Spleen (tissue), 11 donors: ENCODE measurements around the gene MRGPRD. TPM values are rescaled to one million over a fixed set of nuclear protein-coding genes. Genes with fewer than 3 reads are reported as not detected.

Experiments used
- DNase-seq: peaks from one replicate; pipeline ENCODE4 v3.0.0-alpha.2; 2020
- H3K27ac ChIP-seq, 8 donors: fragments of 200-600 bp; sonication (generic) in 7 of 8; 1 replicate in 4 of 8; 2 replicates in 4 of 8; pipeline versions ENCODE4 v1.5.0 to v1.8.0; 2016 to 2021; ENCODE audit warnings: inconsistent platforms in 4 of 8, mild to moderate bottlenecking in 4 of 8, moderate library complexity in 1 of 8
- H3K27me3 ChIP-seq, 7 donors: fragments of 200-600 bp; sonication (generic) in 6 of 7; replicated peaks in 1 of 7; 1 replicate in 4 of 7; 2 replicates in 3 of 7; pipeline versions ENCODE4 v1.5.0 to v1.8.0; 2016 to 2021; ENCODE audit warnings: inconsistent platforms in 3 of 7, mild to moderate bottlenecking in 1 of 7
- H3K36me3 ChIP-seq, 6 donors: fragments of 200-600 bp; sonication (generic) in 5 of 6; 1 replicate in 4 of 6; 2 replicates in 2 of 6; pipeline versions ENCODE4 v1.5.0 to v1.8.0; 2016 to 2021; ENCODE audit warnings: inconsistent platforms in 2 of 6
- H3K4me1 ChIP-seq, 6 donors: fragments of 200-600 bp; sonication (generic) in 5 of 6; 1 replicate in 3 of 6; 2 replicates in 3 of 6; pipeline versions ENCODE4 v1.5.0 to v1.8.0; 2016 to 2021; ENCODE audit warnings: inconsistent platforms in 3 of 6
- H3K4me3 ChIP-seq, 8 donors: fragments of 200-600 bp; sonication (generic) in 7 of 8; 1 replicate in 4 of 8; 2 replicates in 4 of 8; pipeline versions ENCODE4 v1.5.0 to v1.8.0; 2016 to 2021; ENCODE audit warnings: inconsistent platforms in 4 of 8, mild to moderate bottlenecking in 4 of 8, moderate library complexity in 2 of 8
- H3K9me3 ChIP-seq, 8 donors: fragments of 200-600 bp; sonication (generic) in 7 of 8; 1 replicate in 4 of 8; 2 replicates in 4 of 8; pipeline versions ENCODE4 v1.5.0 to v1.8.0; 2016 to 2021; ENCODE audit warnings: inconsistent platforms in 4 of 8
- POLR2A ChIP-seq, 3 donors: fragments of 450-650 bp; IDR thresholded peaks; one replicate each; pipeline ENCODE4 v1.5.1; 2017; ENCODE audit warnings: antibody characterized with exemption in 3 of 3, mild to moderate bottlenecking in 1 of 3
- POLR2AphosphoS5 ChIP-seq, 3 donors: sonication (generic); formaldehyde crosslinking; IDR thresholded peaks; one replicate each; pipeline ENCODE4 v1.5.1; 2017; ENCODE audit warnings: antibody characterized with exemption in 3 of 3
- WGBS, 5 donors: extraction: QIAGEN DNeasy Blood & Tissue Kit in 3 of 5; methylation state at CpG; one replicate each; pipeline versions ENCODE4 v1.1.5 to v1.1.7; 2013 to 2018; 5-methylcytosine and 5-hydroxymethylcytosine counted together
- intact Hi-C: fragments of 100-400 bp; cut with DNase I; formaldehyde crosslinking; loops from one replicate; pipeline ENCODE4 v1.15.0; 2023; ENCODE audit warnings: low total_unique reads
- polyA plus RNA-seq, 3 donors: library from polyadenylated mRNA; stranded (reverse); fragments of 200-250 nt; gene quantifications; one replicate each; pipeline ENCODE4 v1.2.1, GENCODE V29; 2013
- total RNA-seq, 7 donors: library from RNA; depleted of rRNA in 3 of 7; stranded (reverse); fragments of >200 nt in 3 of 7; fragmentation: NEBNext Ultra II Directional in 4 of 7; extraction: Animal tissue kit (Norgen Biotek cat#: 25700) in 4 of 7; gene quantifications; one replicate each; pipeline versions ENCODE4 v1.1.0 to v1.2.1, GENCODE V29; 2016 to 2021
- TF ChIP-seq, protein P1 (sequence below), 11 experiments: fragments of 200-600 bp in 7 of 11; fragments of 450-650 bp in 4 of 11; sonication (generic) in 4 of 11; IDR thresholded peaks in 8 of 11; conservative IDR thresholded peaks in 3 of 11; 1 replicate in 7 of 11; 2 replicates in 4 of 11; pipeline versions ENCODE4 v1.4.0 to v1.8.0; 2016 to 2021; ENCODE audit warnings: antibody characterized with exemption in 11 of 11, inconsistent platforms in 4 of 11, mild to moderate bottlenecking in 1 of 11
- donor health status: healthy with polysubstance abuse.
- donor health status: DM: no; HTN: no; CAD: no; lungs with moderate emphysema.
- donor health status: DM: no; HTN: no; CAD: no.
- donor health status: Bipolar disorder and iron deficiency.
- donor health status: healthy.
- donor health status: DM: no; HTN: no; CAD: no.
- donor health status: DM: yes; HTN: yes; CAD: no.

Gene MRGPRD
- total and polyA plus RNA-seq, 10 donors, result not detected

DNA sequence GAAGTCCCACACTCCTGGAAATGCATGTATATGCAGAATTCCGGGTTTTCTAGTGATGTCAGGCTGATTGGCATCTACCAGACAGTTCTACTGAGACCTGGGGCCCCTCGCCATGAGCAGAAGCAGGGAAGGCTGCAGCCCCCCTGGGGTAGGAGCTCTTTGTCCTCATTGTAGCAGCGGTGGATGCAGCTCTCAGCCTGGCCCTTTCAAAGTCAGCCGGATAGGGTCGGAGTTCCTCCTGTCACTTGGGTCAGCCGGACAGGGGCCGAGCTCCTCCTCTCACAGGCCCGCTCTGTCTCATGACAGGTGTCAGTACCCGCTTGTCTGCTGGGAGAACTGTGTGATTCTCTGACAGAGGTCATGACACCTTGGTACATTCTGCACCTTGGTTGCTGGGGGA, 30.0 kb downstream of the MRGPRD start:
- intact Hi-C loops, result no loop called here
- 70 to 89% (median 84%) methylated on average over 3 to 9 of the region's 9 CpGs for WGBS, 5 donors
- no peaks in the 10 kb centered on the region for H3K36me3 ChIP-seq
- no peaks in the 10 kb centered on the region for H3K9me3 ChIP-seq
- H3K27me3 ChIP-seq, result peaks cover 0 to 43% (median 0%) of the 10 kb centered on the region in 7 donors
- H3K4me3 ChIP-seq, result no peak overlapping the region
- TF ChIP-seq POLR2AphosphoS5 (IDR thresholded peaks at IDR 0.05) (no peak), POLR2A (IDR thresholded peaks at IDR 0.05) (no peak)
- TF ChIP-seq, protein P1, sequence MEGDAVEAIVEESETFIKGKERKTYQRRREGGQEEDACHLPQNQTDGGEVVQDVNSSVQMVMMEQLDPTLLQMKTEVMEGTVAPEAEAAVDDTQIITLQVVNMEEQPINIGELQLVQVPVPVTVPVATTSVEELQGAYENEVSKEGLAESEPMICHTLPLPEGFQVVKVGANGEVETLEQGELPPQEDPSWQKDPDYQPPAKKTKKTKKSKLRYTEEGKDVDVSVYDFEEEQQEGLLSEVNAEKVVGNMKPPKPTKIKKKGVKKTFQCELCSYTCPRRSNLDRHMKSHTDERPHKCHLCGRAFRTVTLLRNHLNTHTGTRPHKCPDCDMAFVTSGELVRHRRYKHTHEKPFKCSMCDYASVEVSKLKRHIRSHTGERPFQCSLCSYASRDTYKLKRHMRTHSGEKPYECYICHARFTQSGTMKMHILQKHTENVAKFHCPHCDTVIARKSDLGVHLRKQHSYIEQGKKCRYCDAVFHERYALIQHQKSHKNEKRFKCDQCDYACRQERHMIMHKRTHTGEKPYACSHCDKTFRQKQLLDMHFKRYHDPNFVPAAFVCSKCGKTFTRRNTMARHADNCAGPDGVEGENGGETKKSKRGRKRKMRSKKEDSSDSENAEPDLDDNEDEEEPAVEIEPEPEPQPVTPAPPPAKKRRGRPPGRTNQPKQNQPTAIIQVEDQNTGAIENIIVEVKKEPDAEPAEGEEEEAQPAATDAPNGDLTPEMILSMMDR (IDR thresholded peaks at IDR 0.05 in 8 of 11, conservative IDR thresholded peaks at IDR 0.05 in 3 of 11), result no peak
- peaks cover 4 to 12% (median 10%) of the 10 kb centered on the region in 6 donors for H3K4me1 ChIP-seq
- DNase-seq, result no peak
- no peak overlapping the region for H3K27ac ChIP-seq

DNA sequence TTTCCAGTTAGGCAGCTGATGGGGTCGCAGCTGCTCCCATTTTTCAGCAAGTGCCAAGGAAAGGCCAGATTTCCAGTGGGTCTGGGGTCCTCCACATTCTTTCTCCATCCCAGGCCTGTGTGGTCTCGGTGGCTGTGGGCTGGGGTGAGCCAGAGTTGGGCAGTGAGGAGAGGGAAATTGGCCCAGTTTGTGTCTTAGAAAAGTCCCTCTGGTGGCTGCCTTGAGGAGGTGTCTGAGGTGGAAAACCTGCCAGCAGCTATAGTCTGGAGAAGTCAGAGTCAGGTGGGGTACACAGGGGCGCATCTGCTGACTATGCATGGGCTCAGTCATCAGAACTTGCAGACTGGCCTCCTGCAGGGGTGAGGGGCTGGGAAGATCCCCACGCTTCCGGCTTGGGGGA, 30.5 kb downstream of the MRGPRD start:
- Histone ChIP-seq H3K27me3 (peaks cover 0 to 39% (median 0%) of the 10 kb centered on the region in 7 donors), H3K4me1 (peaks cover under 1 to 7% (median 6%) of the 10 kb centered on the region in 6 donors), H3K36me3 (no peaks in the 10 kb centered on the region), H3K9me3 (no peaks in the 10 kb centered on the region), H3K27ac (no peak overlapping the region), H3K4me3 (no peak overlapping the region)
- intact Hi-C loops, result no loop called here
- DNase-seq, result no peak
- 76 to 87% (median 80%) methylated on average over 5 of the region's 5 CpGs for WGBS, 5 donors
- TF ChIP-seq, protein P1 (IDR thresholded peaks at IDR 0.05 in 8 of 11, conservative IDR thresholded peaks at IDR 0.05 in 3 of 11), result no peak
- TF ChIP-seq POLR2AphosphoS5 (IDR thresholded peaks at IDR 0.05), result no peak
- no peak for TF ChIP-seq POLR2A (IDR thresholded peaks at IDR 0.05)

DNA sequence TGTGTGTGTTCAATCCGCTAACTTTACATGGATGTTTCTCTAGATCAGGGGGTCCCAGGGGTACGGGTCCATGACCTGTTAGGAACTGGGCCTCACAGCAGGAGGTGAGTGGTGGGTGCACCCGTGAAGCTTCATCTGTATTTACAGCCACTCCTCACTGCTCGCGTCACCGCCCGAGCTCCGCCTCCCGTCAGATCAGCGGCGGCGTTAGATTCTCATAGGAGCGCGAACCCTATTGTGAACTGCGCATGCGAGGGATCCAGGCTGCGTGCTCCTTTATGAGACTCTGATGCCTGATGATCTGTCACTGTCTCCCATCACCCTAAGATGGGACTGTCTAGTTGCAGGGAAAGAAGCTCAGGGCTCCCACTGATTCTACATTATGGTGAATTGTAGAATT, 31.9 kb downstream of the MRGPRD start:
- intact Hi-C loops, result no loop called here
- WGBS, 5 donors, result 93 to 97% (median 95%) methylated on average over 17 of the region's 17 CpGs

DNA sequence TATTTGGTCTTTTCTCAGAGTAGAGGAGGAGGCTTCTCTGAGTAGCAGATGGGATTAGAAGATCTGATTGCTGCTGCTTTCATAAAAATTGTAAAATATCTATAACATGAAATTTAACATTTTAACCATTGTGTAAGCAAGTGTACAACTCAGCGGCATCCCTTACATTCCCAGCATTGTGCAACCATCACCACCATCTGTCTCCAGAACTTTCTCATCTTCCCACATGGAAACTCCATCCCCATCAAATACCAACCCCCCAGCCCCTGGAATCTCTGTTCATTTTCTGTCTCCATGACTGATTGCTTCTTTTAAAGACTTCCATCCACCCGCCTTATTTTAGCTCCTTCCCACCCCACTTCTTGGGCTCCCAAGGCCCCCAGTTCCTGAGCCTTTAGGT, 32.3 kb downstream of the MRGPRD start:
- no peaks in the 10 kb centered on the region for H3K4me1 ChIP-seq
- TF ChIP-seq POLR2A (IDR thresholded peaks at IDR 0.05) (no peak), POLR2AphosphoS5 (IDR thresholded peaks at IDR 0.05) (no peak)
- TF ChIP-seq, protein P1 (IDR thresholded peaks at IDR 0.05 in 8 of 11, conservative IDR thresholded peaks at IDR 0.05 in 3 of 11), result no peak
- DNase-seq, result no peak
- no peaks in the 10 kb centered on the region for H3K36me3 ChIP-seq
- WGBS, 5 donors, result 50 to 93% (median 68%) methylated on average over 2 of the region's 2 CpGs
- H3K9me3 ChIP-seq, result no peaks in the 10 kb centered on the region
- H3K4me3 ChIP-seq, result no peak overlapping the region
- H3K27me3 ChIP-seq, result peaks cover 0 to 30% (median 0%) of the 10 kb centered on the region in 7 donors
- H3K27ac ChIP-seq, result no peak overlapping the region
- intact Hi-C loops, result no loop called here

More for the DNA sequence above, 31.9 kb downstream of the MRGPRD start:
- TF ChIP-seq POLR2A (IDR thresholded peaks at IDR 0.05) (no peak), POLR2AphosphoS5 (IDR thresholded peaks at IDR 0.05) (no peak)
- TF ChIP-seq, protein P1 (IDR thresholded peaks at IDR 0.05 in 8 of 11, conservative IDR thresholded peaks at IDR 0.05 in 3 of 11), result no peak
- no peak for DNase-seq
- Histone ChIP-seq H3K4me3 (no peak overlapping the region), H3K36me3 (no peaks in the 10 kb centered on the region), H3K27ac (no peak overlapping the region), H3K9me3 (no peaks in the 10 kb centered on the region), H3K4me1 (no peaks in the 10 kb centered on the region), H3K27me3 (peaks cover 0 to 34% (median 0%) of the 10 kb centered on the region in 7 donors)
